SK-N-SH treated with all-trans-retinoic acid at 6 μM for 48 hours (cell line): ENCODE results near the gene SMAD6.

ENCODE experiments used
- ATAC-seq: fragments of 200-7000 bp; cut with Tn5 transposase; 3 replicates; pipeline ENCODE4 v1.9.1; 2020; ENCODE audit warnings: mild to moderate bottlenecking, moderate library complexity
- ARNTL ChIP-seq: fragments of 450-650 bp; formaldehyde crosslinking; IDR thresholded peaks from 2 replicates; pipeline ENCODE4 v1.5.0; 2020; ENCODE audit warnings: low read depth, mild to moderate bottlenecking, moderate library complexity, borderline replicate concordance
- BACH2 ChIP-seq: fragments of 250-450 bp; sonication (Bioruptor Pico); IDR thresholded peaks from 2 replicates; pipeline ENCODE4 v1.9.0; 2021; ENCODE audit warnings: mild to moderate bottlenecking, borderline replicate concordance
- ESRRG ChIP-seq: fragments of 250-450 bp; sonication (Bioruptor Pico); IDR thresholded peaks from 2 replicates; pipeline ENCODE4 v1.6.1; 2021; ENCODE audit warnings: mild to moderate bottlenecking
- ISL1 ChIP-seq: fragments of 250-450 bp; sonication (Bioruptor Pico); IDR thresholded peaks from 2 replicates; pipeline ENCODE4 v2.1.2; 2022; ENCODE audit warnings: mild to moderate bottlenecking, moderate library complexity
- OSR1 ChIP-seq: fragments of 250-450 bp; sonication (Bioruptor Pico); IDR thresholded peaks from 2 replicates; pipeline ENCODE4 v1.8.0; 2022; ENCODE audit warnings: moderate library complexity, mild to moderate bottlenecking, inconsistent platforms
- PPARA ChIP-seq: fragments of 250-450 bp; sonication (Bioruptor Pico); IDR thresholded peaks from 2 replicates; pipeline ENCODE4 v1.5.0; 2020; ENCODE audit warnings: mild to moderate bottlenecking, borderline replicate concordance
- RARB ChIP-seq: fragments of 250-450 bp; sonication (Bioruptor Pico); IDR thresholded peaks from 2 replicates; pipeline ENCODE4 v1.8.0; 2021; ENCODE audit warnings: mild to moderate bottlenecking, moderate library complexity
- SNAI2 ChIP-seq: fragments of 250-450 bp; sonication (Bioruptor Pico); IDR thresholded peaks from 2 replicates; pipeline ENCODE4 v1.5.0; 2020; ENCODE audit warnings: mild to moderate bottlenecking, moderate library complexity
- TOX ChIP-seq: fragments of 250-450 bp; sonication (Bioruptor Pico); IDR thresholded peaks from 2 replicates; pipeline ENCODE4 v1.8.0; 2021; ENCODE audit warnings: mild to moderate bottlenecking, moderate library complexity, borderline replicate concordance
- ZC3H10 ChIP-seq: fragments of 250-450 bp; sonication (Bioruptor Pico); IDR thresholded peaks from 2 replicates; pipeline ENCODE4 v1.5.1; 2021; ENCODE audit warnings: mild to moderate bottlenecking, moderate library complexity
- ZFP3 ChIP-seq: fragments of 250-450 bp; sonication (Bioruptor Pico); IDR thresholded peaks from 2 replicates; pipeline ENCODE4 v1.5.0; 2020; ENCODE audit warnings: mild to moderate bottlenecking, moderate library complexity
- ZFP30 ChIP-seq: fragments of 450-650 bp; formaldehyde crosslinking; IDR thresholded peaks from 2 replicates; pipeline ENCODE4 v1.5.0; 2022; ENCODE audit warnings: mild to moderate bottlenecking, moderate library complexity
- ZNF565 ChIP-seq: fragments of 450-650 bp; formaldehyde crosslinking; conservative IDR thresholded peaks from 2 replicates; pipeline ENCODE4 v1.5.0; 2020; ENCODE audit warnings: low read depth, mild to moderate bottlenecking, moderate library complexity
- ZNF70 ChIP-seq: fragments of 450-650 bp; formaldehyde crosslinking; IDR thresholded peaks from 2 replicates; pipeline ENCODE4 v1.5.0; 2020; ENCODE audit warnings: mild to moderate bottlenecking, moderate library complexity
- ZNF8 ChIP-seq: fragments of 450-650 bp; formaldehyde crosslinking; IDR thresholded peaks from 2 replicates; pipeline ENCODE4 v1.5.0; 2020; ENCODE audit warnings: mild to moderate bottlenecking, moderate library complexity
- TF ChIP-seq, protein P1 (sequence below): fragments of 250-450 bp; sonication (Bioruptor Pico); IDR thresholded peaks from 2 replicates; pipeline ENCODE4 v1.8.0; 2020; ENCODE audit warnings: mild to moderate bottlenecking, moderate library complexity, borderline replicate concordance
- TF ChIP-seq, protein P2 (sequence below): fragments of 250-450 bp; sonication (Bioruptor Pico); IDR thresholded peaks from 2 replicates; pipeline ENCODE4 v1.5.1; 2021; ENCODE audit warnings: mild to moderate bottlenecking, moderate library complexity
- TF ChIP-seq, protein P3 (sequence below): fragments of 250-450 bp; sonication (Bioruptor Pico); IDR thresholded peaks from 2 replicates; pipeline ENCODE4 v1.5.1; 2020; ENCODE audit warnings: low read depth, mild to moderate bottlenecking, moderate library complexity
- TF ChIP-seq, protein P4 (sequence below): fragments of 250-450 bp; sonication (Bioruptor Pico); IDR thresholded peaks from 2 replicates; pipeline ENCODE4 v1.5.0; 2020; ENCODE audit warnings: mild to moderate bottlenecking, moderate library complexity

Gene SMAD6

DNA sequence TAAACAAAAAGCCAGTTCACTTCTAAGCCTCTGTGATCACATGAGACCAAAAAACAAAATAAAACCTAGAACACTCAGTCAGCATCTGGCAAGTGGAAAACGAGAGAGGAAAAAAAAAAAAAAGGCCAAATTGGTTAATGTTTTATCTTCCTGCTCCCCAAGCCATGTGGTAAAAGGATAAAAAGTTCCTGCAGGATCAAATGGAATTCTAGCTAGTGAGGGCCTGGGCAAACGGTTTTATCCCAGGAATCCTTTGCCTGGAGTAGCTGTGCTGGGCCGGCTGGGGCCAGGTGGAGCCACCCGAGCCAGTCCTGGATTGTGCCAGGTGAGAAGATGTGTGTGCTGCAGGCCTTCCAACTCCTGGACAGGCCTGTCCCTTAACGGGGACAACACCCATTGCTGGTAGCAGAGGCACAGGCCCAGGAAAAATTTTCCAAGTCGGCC, 13.2 kb downstream of the SMAD6 start:
- TF ChIP-seq ARNTL (CRISPR knock-in tag) (no peak), BACH2 (CRISPR knock-in tag) (no peak), RARB (CRISPR knock-in tag) (no peak)
- ATAC-seq = no peak

DNA sequence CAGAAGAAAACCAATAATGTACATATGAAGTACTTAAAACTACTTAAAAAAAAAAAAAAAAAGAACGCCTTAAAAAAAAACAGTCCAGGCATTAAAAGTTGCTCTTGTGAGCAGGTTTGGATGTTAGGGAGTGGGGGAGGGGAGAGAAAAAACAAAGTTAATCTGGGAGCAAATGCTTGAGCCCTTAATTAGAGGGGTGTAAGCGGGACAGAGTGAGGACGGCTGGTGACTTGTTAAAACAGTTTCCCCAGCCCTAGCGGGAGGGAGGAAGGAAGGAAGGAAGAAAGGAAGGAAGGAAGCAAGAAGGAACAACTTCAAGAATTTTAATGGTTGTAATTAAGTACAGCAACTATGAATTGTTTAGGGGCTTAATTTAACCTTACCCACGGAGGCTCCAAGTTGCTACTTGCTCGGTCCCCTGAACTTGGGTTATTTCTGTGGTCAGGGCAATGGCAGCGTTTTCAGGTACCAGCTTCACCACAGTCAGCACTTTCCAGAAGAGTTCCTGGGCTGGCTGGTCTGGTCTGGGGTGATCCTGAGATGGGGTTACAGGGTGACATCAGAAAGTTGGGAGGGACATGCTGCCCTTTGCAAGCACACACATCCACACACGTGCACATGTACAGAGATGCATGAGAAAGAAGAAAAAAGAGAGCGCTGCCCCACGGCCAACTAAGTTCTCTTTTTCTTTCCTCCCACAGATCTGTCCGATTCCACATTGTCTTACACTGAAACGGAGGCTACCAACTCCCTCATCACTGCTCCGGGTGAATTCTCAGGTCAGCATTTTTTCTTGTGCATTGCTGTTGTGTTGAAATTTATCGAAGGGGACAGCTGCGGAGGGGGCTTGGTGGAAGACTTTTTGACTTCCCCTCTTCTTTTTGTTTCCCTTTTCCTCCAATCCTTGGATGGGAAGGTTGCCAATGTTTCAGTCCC, 14.0 kb downstream of the SMAD6 start:
- ATAC-seq = no peak
- TF ChIP-seq PPARA (CRISPR knock-in tag) = no peak
- no peak for TF ChIP-seq TOX
- no peak for TF ChIP-seq ZC3H10
- TF ChIP-seq, protein P1, sequence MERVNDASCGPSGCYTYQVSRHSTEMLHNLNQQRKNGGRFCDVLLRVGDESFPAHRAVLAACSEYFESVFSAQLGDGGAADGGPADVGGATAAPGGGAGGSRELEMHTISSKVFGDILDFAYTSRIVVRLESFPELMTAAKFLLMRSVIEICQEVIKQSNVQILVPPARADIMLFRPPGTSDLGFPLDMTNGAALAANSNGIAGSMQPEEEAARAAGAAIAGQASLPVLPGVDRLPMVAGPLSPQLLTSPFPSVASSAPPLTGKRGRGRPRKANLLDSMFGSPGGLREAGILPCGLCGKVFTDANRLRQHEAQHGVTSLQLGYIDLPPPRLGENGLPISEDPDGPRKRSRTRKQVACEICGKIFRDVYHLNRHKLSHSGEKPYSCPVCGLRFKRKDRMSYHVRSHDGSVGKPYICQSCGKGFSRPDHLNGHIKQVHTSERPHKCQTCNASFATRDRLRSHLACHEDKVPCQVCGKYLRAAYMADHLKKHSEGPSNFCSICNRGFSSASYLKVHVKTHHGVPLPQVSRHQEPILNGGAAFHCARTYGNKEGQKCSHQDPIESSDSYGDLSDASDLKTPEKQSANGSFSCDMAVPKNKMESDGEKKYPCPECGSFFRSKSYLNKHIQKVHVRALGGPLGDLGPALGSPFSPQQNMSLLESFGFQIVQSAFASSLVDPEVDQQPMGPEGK (CRISPR knock-in tag) = no peak
- TF ChIP-seq, protein P2, sequence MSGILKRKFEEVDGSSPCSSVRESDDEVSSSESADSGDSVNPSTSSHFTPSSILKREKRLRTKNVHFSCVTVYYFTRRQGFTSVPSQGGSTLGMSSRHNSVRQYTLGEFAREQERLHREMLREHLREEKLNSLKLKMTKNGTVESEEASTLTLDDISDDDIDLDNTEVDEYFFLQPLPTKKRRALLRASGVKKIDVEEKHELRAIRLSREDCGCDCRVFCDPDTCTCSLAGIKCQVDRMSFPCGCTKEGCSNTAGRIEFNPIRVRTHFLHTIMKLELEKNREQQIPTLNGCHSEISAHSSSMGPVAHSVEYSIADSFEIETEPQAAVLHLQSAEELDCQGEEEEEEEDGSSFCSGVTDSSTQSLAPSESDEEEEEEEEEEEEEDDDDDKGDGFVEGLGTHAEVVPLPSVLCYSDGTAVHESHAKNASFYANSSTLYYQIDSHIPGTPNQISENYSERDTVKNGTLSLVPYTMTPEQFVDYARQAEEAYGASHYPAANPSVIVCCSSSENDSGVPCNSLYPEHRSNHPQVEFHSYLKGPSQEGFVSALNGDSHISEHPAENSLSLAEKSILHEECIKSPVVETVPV (CRISPR knock-in tag) = no peak
- no peak for TF ChIP-seq ZNF565
- TF ChIP-seq BACH2 (CRISPR knock-in tag) = no peak
- no peak for TF ChIP-seq ZNF8 (CRISPR knock-in tag)
- TF ChIP-seq ISL1 (CRISPR knock-in tag) = no peak
- TF ChIP-seq ZFP30 = no peak
- no peak for TF ChIP-seq OSR1
- TF ChIP-seq, protein P3, sequence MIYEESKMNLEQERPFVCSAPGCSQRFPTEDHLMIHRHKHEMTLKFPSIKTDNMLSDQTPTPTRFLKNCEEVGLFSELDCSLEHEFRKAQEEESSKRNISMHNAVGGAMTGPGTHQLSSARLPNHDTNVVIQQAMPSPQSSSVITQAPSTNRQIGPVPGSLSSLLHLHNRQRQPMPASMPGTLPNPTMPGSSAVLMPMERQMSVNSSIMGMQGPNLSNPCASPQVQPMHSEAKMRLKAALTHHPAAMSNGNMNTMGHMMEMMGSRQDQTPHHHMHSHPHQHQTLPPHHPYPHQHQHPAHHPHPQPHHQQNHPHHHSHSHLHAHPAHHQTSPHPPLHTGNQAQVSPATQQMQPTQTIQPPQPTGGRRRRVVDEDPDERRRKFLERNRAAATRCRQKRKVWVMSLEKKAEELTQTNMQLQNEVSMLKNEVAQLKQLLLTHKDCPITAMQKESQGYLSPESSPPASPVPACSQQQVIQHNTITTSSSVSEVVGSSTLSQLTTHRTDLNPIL (CRISPR knock-in tag) = no peak
- TF ChIP-seq ZNF70 = no peak
- TF ChIP-seq, all 23 proteins: peak for 0

DNA sequence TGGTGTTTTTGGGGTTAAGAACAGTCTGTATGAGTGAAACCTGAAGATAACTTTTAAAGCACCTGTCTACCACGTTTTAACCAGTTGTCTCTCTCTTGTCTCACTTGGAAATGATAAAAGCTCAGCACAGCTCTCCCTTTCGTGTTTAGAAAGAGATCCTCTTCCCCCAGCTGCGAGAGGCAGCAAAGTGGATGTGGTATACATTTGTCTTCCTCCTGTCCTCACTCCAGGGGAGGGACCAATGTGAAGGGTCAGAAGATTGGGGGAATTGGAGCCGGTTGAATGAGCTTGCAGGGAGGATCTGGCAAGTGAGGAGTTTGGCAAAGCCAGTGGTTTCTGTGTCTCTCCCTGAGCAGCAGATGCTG, 14.6 kb downstream of the SMAD6 start:
- no peak for ATAC-seq
- TF ChIP-seq RARB (CRISPR knock-in tag) = no peak
- no peak for TF ChIP-seq SNAI2 (CRISPR knock-in tag)
- TF ChIP-seq, protein P2 (CRISPR knock-in tag) = no peak
- no peak for TF ChIP-seq ARNTL (CRISPR knock-in tag)
- no peak for TF ChIP-seq OSR1
- no peak for TF ChIP-seq ZFP3 (CRISPR knock-in tag)
- no peak for TF ChIP-seq ESRRG (CRISPR knock-in tag)
- no peak for TF ChIP-seq ZNF8 (CRISPR knock-in tag)
- TF ChIP-seq, protein P4, sequence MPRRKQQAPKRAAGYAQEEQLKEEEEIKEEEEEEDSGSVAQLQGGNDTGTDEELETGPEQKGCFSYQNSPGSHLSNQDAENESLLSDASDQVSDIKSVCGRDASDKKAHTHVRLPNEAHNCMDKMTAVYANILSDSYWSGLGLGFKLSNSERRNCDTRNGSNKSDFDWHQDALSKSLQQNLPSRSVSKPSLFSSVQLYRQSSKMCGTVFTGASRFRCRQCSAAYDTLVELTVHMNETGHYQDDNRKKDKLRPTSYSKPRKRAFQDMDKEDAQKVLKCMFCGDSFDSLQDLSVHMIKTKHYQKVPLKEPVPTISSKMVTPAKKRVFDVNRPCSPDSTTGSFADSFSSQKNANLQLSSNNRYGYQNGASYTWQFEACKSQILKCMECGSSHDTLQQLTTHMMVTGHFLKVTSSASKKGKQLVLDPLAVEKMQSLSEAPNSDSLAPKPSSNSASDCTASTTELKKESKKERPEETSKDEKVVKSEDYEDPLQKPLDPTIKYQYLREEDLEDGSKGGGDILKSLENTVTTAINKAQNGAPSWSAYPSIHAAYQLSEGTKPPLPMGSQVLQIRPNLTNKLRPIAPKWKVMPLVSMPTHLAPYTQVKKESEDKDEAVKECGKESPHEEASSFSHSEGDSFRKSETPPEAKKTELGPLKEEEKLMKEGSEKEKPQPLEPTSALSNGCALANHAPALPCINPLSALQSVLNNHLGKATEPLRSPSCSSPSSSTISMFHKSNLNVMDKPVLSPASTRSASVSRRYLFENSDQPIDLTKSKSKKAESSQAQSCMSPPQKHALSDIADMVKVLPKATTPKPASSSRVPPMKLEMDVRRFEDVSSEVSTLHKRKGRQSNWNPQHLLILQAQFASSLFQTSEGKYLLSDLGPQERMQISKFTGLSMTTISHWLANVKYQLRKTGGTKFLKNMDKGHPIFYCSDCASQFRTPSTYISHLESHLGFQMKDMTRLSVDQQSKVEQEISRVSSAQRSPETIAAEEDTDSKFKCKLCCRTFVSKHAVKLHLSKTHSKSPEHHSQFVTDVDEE (CRISPR knock-in tag) = no peak
- TF ChIP-seq ISL1 (CRISPR knock-in tag) = no peak
- no peak for TF ChIP-seq ZFP30
- TF ChIP-seq TOX = no peak
- TF ChIP-seq, all 23 proteins: peak for 0
